UCSD-AML1 (cell line): ENCODE measurements around the gene ANG.

Source experiments
- DNase-seq: peaks from one replicate; lab custom pipeline; 2025; ENCODE audit not compliant: unreplicated experiment; lab: John Stamatoyannopoulos, UW

Gene ANG

GRCh38 chr14:20675669-20676068 lies 12.9 kb upstream of the ANG start:
- no peak for DNase-seq

GRCh38 chr14:20676072-20676471 lies 12.5 kb upstream of the ANG start:
- no peak for DNase-seq

- DNase-seq = no peak
Observed at GRCh38 chr14:20679907-20680306, 8.7 kb upstream of the ANG start.

DNA sequence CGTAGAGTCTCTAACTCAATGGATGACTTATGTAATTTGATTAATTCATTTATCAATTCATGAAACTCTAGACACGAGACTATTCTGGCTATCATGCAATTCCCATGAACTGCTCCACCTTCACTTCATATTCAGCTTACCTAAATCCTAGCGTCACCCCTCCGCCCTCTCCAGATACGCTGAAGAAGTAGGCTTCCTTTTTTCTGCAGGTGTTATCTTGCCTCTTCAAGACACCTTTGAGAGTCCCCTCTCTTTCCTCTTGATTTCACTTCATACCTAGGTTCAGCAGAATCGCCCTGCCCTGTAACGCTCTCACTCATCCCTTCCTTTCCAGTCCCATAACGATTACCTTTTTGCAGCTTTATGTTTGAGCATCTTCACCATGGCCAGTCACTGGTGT lies 8.2 kb upstream of the ANG start:
- no peak for DNase-seq

DNA sequence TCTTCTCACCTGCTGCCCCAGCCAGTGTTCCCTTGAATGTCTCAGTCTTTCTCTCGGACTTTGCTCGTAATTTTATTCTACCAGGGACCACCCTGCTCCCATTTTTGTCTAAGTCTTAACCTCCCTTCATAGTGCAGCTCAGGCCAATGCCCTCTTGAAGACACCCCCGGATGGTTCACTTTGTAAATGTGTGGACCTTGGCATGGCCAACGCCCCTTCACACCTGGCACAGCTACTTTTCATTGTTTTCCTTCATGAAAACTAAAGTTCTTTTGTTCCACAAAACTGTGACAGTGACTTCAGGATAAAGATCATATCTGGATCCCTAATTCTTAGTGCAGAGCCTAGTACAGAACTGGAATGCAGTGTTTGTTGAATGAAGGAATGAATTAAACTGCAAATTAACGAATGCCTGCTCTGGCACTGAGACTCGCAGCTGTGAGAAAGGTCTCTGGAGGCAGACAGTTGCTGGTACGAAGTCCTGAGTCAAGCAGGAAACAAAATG lies 7.7 kb upstream of the ANG start:
- no peak for DNase-seq

- peak; percentile 78 for DNase-seq
Observed at GRCh38 chr14:20681348-20682126, 7.0 kb upstream of the ANG start.

- DNase-seq = no peak
Observed at GRCh38 chr14:20682127-20682434, 6.5 kb upstream of the ANG start.

- peak; percentile 61 for DNase-seq
Observed at GRCh38 chr14:20682435-20683124, 6.0 kb upstream of the ANG start.

DNA sequence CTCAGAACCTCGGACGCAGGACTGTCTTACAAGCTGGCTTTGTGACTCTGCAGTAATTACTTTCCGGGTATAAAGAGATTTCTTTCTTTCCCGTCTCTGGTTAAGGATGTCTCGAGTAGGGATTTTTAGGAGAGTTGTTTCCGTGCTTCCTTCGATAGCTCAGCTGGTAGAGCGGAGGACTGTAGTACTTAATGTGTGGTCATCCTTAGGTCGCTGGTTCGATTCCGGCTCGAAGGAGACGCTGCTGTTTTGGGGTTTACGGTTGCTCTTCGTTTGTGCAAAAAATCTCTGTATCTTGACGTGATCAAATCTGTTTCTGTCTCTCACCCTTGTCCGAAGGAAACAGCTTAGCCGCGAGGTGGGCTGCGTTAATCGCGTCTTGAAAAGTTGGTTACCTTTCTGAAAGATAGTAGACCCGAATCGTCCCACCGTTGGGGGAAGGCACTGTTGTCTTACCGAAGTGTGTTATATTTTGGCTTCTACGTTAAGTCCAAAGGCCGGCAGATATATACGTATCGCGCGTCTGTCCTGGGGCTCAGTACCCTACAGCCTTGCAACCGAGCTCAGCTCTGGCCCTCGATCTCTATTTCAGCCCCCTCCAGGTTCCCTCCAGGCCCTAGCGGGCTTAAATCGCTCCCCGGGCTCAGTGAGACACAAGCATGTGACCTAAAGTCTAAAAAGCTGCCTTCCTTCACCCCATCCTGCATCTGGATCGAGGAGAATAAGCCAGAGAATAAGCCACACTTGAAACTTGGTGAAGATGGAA lies 5.3 kb upstream of the ANG start:
- DNase-seq = peak; percentile 82

- DNase-seq = peak; percentile 78
Observed at GRCh38 chr14:20683891-20684661, 4.5 kb upstream of the ANG start, which contains the start of gene RNASE4. RNASE4 (plus strand) TSS chr14:20684560; CDS start chr14:20699372, 14,812 bp downstream.

- peak; percentile 39 for DNase-seq
Observed at GRCh38 chr14:20684662-20685456, 3.7 kb upstream of the ANG start.

DNA sequence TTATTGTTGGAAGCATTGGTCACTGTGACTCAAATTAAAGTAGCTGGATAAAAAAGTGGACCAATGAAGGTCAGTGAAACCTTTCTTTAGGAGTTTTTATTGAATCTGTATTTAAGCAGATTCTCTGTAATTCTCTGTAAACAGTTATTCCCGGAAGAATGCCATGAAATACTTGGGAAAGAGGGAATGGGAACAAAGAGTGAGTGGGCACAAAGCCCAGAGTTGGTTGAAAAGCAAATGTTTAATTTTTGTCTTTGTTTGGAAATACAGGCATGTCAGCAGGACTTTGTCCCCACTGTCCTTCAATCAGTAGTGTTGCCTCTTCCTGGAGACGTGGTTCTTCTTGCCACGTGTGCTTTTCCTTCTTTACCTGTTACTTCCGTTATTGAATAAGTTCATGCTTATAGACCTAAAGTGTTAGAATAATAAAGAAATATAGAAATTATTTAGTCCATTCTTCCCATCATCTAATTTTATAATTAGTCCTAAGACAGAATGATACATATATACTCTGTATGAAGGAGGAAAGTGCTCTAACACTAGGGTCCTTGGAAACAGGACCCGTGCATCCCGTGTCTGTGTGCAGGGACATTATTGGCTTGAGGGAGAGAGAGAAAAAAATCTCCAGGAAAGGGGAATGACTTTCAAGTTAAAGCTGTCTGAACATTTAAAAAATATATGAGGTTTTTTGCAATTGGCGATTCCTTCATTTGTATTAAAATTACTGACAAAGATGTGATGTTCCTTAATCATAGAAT lies 2.0 kb upstream of the ANG start:
- no peak for DNase-seq

DNA sequence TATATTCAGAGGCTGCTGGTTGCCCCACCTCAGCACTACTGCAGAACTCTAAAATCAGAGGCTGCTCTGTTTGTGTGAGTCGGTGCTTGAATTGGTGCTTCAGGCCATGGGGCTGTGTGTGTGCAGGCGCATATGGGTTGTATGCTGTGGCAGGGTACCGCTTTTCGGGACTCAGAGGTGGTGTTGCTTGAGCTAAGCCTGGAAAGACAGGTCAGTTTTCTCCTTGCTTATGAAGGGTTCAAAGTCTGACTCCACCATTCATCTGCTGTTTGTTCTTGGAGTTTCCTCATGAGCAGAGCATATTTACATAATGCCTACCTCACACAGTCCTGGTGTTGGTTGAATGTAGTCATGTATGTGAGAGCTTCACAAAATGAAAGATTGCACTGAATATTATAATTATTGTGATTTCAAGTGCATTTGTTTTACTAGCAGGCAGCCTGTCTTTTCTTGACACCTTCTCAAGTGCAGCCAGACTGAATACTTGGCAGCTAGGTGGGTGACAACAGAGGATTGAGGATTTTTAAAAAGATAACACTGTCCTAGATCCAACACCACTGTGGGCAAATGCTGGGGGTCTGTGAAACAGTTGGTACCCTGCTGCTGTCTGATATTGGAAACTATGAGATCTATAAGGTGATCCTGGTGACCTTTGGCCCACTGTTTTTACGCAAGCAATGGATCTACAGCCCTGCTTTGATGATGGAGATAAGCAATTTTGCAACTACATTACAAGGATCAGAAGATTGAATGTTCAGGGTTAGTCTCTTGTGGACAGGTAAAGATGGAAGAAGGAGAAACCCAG lies 1.0 kb upstream of the ANG start:
- DNase-seq = no peak

GRCh38 chr14:20690848-20691640 lies 2.5 kb downstream of the ANG start:
- DNase-seq = no peak

GRCh38 chr14:20692116-20692751 lies 3.7 kb downstream of the ANG start:
- DNase-seq = no peak

DNA sequence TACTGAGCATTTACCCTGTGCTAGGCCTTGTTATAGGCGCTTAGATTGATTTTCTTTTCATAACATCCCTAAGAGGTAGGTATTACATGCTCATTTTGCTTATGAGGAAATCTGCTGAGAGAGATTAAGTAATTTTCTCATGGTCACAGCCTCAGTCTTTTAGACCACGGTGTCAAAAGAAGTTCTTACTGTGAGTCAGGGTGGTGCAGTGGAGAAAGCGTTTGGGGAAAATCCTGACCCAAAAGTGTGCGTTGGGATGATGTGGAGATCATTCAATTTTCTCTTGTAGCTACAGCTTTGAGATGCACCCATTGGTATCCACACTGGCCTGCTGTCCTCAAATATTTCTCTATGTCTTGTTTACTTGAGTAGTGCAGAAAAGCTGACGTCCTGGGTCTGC lies 8.2 kb downstream of the ANG start:
- no peak for DNase-seq

GRCh38 chr14:20697273-20698017 lies 8.9 kb downstream of the ANG start:
- DNase-seq = peak; percentile 60
